Neural cell (in vitro differentiated cells): ENCODE results near the gene RMC1.

Source experiments
- EP300 ChIP-seq: fragments of 450-650 bp; conservative IDR thresholded peaks from 2 replicates; pipeline ENCODE4 v1.6.1; 2014; ENCODE audit warnings: antibody characterized with exemption, mild to moderate bottlenecking, moderate library complexity; ENCODE audit not compliant: poor library complexity, severe bottlenecking
- MXI1 ChIP-seq: fragments of 450-650 bp; conservative IDR thresholded peaks from 2 replicates; pipeline ENCODE4 v1.6.1; 2014; ENCODE audit warnings: antibody characterized with exemption, mild to moderate bottlenecking; ENCODE audit not compliant: poor library complexity, severe bottlenecking
- POLR2AphosphoS5 ChIP-seq: IDR thresholded peaks from 2 replicates; pipeline ENCODE4 v1.6.1; 2012
- SMC3 ChIP-seq: fragments of 450-650 bp; conservative IDR thresholded peaks from 2 replicates; pipeline ENCODE4 v1.6.1; 2014; ENCODE audit warnings: antibody characterized with exemption, mild to moderate bottlenecking, moderate library complexity; ENCODE audit not compliant: poor library complexity
- TAF1 ChIP-seq: IDR thresholded peaks from 2 replicates; pipeline ENCODE4 v1.6.1; 2012; ENCODE audit warnings: low read depth
- TF ChIP-seq, protein P1 (sequence below): fragments of 450-650 bp; IDR thresholded peaks from 2 replicates; pipeline ENCODE4 v1.5.1; 2014; ENCODE audit warnings: antibody characterized with exemption, mild to moderate bottlenecking, moderate library complexity; ENCODE audit not compliant: poor library complexity, severe bottlenecking

- TF ChIP-seq MXI1 (no peak), EP300 (no peak), SMC3 (no peak), TAF1 (no peak), POLR2AphosphoS5 (no peak)
- TF ChIP-seq, protein P1, sequence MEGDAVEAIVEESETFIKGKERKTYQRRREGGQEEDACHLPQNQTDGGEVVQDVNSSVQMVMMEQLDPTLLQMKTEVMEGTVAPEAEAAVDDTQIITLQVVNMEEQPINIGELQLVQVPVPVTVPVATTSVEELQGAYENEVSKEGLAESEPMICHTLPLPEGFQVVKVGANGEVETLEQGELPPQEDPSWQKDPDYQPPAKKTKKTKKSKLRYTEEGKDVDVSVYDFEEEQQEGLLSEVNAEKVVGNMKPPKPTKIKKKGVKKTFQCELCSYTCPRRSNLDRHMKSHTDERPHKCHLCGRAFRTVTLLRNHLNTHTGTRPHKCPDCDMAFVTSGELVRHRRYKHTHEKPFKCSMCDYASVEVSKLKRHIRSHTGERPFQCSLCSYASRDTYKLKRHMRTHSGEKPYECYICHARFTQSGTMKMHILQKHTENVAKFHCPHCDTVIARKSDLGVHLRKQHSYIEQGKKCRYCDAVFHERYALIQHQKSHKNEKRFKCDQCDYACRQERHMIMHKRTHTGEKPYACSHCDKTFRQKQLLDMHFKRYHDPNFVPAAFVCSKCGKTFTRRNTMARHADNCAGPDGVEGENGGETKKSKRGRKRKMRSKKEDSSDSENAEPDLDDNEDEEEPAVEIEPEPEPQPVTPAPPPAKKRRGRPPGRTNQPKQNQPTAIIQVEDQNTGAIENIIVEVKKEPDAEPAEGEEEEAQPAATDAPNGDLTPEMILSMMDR = no peak
These were observed 26.9 kb downstream of the RMC1 start for GRCh38 chr18:23530195-23530594.
